ENCODE measurements around the gene MYEOV. TPM values are rescaled to one million over a fixed set of nuclear protein-coding genes. Genes with fewer than 3 reads are reported as not detected.
A peak's percentile ranks its signal among the peaks of the same experiment; 100 is the strongest.

The MYEOV gene
- total RNA-seq, 2 donors from 2014 or later, result 4.5 to 8.2 TPM

- no peak overlapping the region for H3K4me3 ChIP-seq
- H3K27me3 ChIP-seq, result no peaks in the 10 kb centered on the region
- H3K9ac ChIP-seq (ENCODE audit: low read depth in 2 of 2, low read length in 2 of 2), result no peak overlapping the region
- H3K9me3 ChIP-seq, result no peaks in the 10 kb centered on the region
- H3K4me1 ChIP-seq, result no peaks in the 10 kb centered on the region
- no peak overlapping the region for H3K27ac ChIP-seq
- TF ChIP-seq, protein P1, sequence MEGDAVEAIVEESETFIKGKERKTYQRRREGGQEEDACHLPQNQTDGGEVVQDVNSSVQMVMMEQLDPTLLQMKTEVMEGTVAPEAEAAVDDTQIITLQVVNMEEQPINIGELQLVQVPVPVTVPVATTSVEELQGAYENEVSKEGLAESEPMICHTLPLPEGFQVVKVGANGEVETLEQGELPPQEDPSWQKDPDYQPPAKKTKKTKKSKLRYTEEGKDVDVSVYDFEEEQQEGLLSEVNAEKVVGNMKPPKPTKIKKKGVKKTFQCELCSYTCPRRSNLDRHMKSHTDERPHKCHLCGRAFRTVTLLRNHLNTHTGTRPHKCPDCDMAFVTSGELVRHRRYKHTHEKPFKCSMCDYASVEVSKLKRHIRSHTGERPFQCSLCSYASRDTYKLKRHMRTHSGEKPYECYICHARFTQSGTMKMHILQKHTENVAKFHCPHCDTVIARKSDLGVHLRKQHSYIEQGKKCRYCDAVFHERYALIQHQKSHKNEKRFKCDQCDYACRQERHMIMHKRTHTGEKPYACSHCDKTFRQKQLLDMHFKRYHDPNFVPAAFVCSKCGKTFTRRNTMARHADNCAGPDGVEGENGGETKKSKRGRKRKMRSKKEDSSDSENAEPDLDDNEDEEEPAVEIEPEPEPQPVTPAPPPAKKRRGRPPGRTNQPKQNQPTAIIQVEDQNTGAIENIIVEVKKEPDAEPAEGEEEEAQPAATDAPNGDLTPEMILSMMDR (IDR thresholded peaks at IDR 0.05), result no peak
- peak; percentile 8 for DNase-seq
- intact Hi-C loops (cut with DNase I), result no loop called here
- H3K36me3 ChIP-seq, result no peaks in the 10 kb centered on the region
These were observed 33.8 kb downstream of the MYEOV start for GRCh38 chr11:69327741-69328191.

- Histone ChIP-seq H3K36me3 (no peaks in the 10 kb centered on the region), H3K4me1 (no peaks in the 10 kb centered on the region), H3K4me3 (no peak overlapping the region), H3K27ac (no peak overlapping the region), H3K9me3 (no peaks in the 10 kb centered on the region), H3K27me3 (no peaks in the 10 kb centered on the region), H3K9ac (ENCODE audit: low read depth in 2 of 2, low read length in 2 of 2) (no peak overlapping the region)
- DNase-seq, result peak; percentile 10
- intact Hi-C loops (cut with DNase I), result no loop called here
- TF ChIP-seq, protein P1 (IDR thresholded peaks at IDR 0.05), result no peak
These were observed 34.3 kb downstream of the MYEOV start for GRCh38 chr11:69328231-69328630.

- no peak overlapping the region for H3K27ac ChIP-seq
- H3K4me1 ChIP-seq, result no peaks in the 10 kb centered on the region
- H3K36me3 ChIP-seq, result no peaks in the 10 kb centered on the region
- TF ChIP-seq, protein P1 (IDR thresholded peaks at IDR 0.05), result no peak
- intact Hi-C loops (cut with DNase I), result no loop called here
- H3K4me3 ChIP-seq, result no peak overlapping the region
- peak; percentile 11 for DNase-seq
- H3K9me3 ChIP-seq, result no peaks in the 10 kb centered on the region
- H3K9ac ChIP-seq (ENCODE audit: low read depth in 2 of 2, low read length in 2 of 2), result no peak overlapping the region
- no peaks in the 10 kb centered on the region for H3K27me3 ChIP-seq
These were observed 35.6 kb downstream of the MYEOV start for GRCh38 chr11:69329581-69329980.

DNA sequence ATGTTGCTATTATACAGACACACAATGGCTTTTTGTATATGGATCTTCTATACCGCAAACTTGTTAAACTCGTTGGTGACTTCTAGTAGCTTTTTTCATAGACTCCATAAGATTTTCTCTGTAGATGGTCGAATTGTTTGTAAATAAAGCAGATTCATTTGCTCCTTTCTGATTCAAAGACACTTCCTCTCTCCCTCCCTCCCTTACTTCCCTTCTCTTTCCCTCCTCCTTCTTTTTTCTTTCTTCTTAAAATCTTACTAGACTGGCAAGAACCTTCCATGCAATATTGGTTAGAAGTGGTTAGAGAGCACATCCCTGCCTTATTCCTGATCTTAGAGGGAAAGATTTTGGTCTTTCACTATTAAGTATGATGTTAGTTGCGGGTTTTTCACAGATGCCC lies 36.4 kb downstream of the MYEOV start:
- TF ChIP-seq, protein P1 (IDR thresholded peaks at IDR 0.05), result no peak
- H3K9me3 ChIP-seq, result no peaks in the 10 kb centered on the region
- H3K4me3 ChIP-seq, result no peak overlapping the region
- no peak overlapping the region for H3K27ac ChIP-seq
- intact Hi-C loops (cut with DNase I), result no loop called here
- H3K36me3 ChIP-seq, result no peaks in the 10 kb centered on the region
- no peak for DNase-seq
- no peak overlapping the region for H3K9ac ChIP-seq (ENCODE audit: low read depth in 2 of 2, low read length in 2 of 2)
- H3K27me3 ChIP-seq, result no peaks in the 10 kb centered on the region
- no peaks in the 10 kb centered on the region for H3K4me1 ChIP-seq

DNA sequence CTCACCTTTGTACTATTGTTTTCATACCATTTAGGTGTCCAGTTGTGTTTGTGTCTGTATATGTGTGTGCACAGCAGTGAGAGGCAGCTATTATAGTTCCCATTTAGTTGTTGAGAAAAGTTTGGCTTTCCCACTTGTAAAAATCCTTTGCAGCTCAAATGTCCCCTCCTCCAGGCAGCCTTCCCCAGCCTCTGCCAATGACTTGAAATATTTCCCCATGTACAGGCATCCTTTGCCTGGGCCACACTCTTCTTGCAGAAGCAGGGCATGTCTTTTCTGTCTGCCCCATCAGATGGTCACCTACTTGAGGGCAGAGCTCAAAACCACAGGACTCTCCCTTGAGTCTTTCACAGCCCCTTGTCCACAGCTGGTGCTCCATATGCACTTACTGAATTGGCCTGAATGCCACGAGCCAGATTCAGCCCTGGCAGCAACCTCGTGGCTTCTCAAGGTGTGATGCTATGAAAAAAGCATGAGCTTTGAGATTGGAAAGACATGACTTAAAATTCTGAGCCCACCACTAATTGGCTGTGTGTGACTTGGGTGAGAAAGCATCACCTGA lies 39.3 kb downstream of the MYEOV start:
- H3K4me3 ChIP-seq, result no peak overlapping the region
- no peaks in the 10 kb centered on the region for H3K27me3 ChIP-seq
- H3K9ac ChIP-seq (ENCODE audit: low read depth in 2 of 2, low read length in 2 of 2), result no peak overlapping the region
- no peak overlapping the region for H3K27ac ChIP-seq
- TF ChIP-seq, protein P1 (IDR thresholded peaks at IDR 0.05), result no peak
- intact Hi-C loops (cut with DNase I), result no loop called here
- peaks cover 6% of the 10 kb centered on the region for H3K4me1 ChIP-seq
- H3K9me3 ChIP-seq, result no peaks in the 10 kb centered on the region
- no peaks in the 10 kb centered on the region for H3K36me3 ChIP-seq
- DNase-seq, result peak; percentile 11
